Tongue (tissue), 2 donors: ENCODE results near the gene SPATS2L. TPM values are rescaled to one million over a fixed set of nuclear protein-coding genes. Genes with fewer than 3 reads are reported as not detected.

Source experiments
- DNase-seq: peaks from one replicate; pipeline ENCODE4 v3.0.0-alpha.2; 2015
- total RNA-seq: library from RNA; depleted of rRNA; stranded (reverse); fragments of >200 nt; gene quantifications from one replicate; pipeline ENCODE4 v1.2.3, GENCODE V29; 2014

SPATS2L gene
- total RNA-seq, 1 donor from 2014 or later = 220 TPM

- DNase-seq = peak; percentile 47
Measured at GRCh38 chr2:200351815-200352214, 45.3 kb downstream of the SPATS2L start.

- DNase-seq = no peak
Measured at GRCh38 chr2:200352636-200353035, 46.1 kb downstream of the SPATS2L start.

GRCh38 chr2:200353120-200353519, 46.6 kb downstream of the SPATS2L start:
- peak; percentile 54 for DNase-seq

GRCh38 chr2:200353874-200354273, 47.4 kb downstream of the SPATS2L start:
- no peak for DNase-seq

- peak; percentile 78 for DNase-seq
Measured at GRCh38 chr2:200354833-200355751, 48.6 kb downstream of the SPATS2L start.

GRCh38 chr2:200356321-200356720, 49.8 kb downstream of the SPATS2L start:
- peak; percentile 59 for DNase-seq

GRCh38 chr2:200356857-200357384, 50.4 kb downstream of the SPATS2L start:
- DNase-seq = peak; percentile 73

- peak; percentile 42 for DNase-seq
Measured at GRCh38 chr2:200357845-200358244, 51.4 kb downstream of the SPATS2L start.

- DNase-seq = no peak
Measured at GRCh38 chr2:200359552-200359951, 53.1 kb downstream of the SPATS2L start.

- DNase-seq = no peak
Measured at GRCh38 chr2:200360364-200360763, 53.9 kb downstream of the SPATS2L start.

GRCh38 chr2:200362202-200362917, 55.9 kb downstream of the SPATS2L start:
- no peak for DNase-seq

- DNase-seq = no peak
Measured at GRCh38 chr2:200363279-200363678, 56.8 kb downstream of the SPATS2L start.

- no peak for DNase-seq
Measured at GRCh38 chr2:200364142-200364541, 57.6 kb downstream of the SPATS2L start.

- no peak for DNase-seq
Measured at GRCh38 chr2:200364620-200365019, 58.1 kb downstream of the SPATS2L start.

GRCh38 chr2:200365209-200365608, 58.7 kb downstream of the SPATS2L start:
- DNase-seq = peak; percentile 76

- DNase-seq = no peak
Measured at GRCh38 chr2:200367155-200367554, 60.7 kb downstream of the SPATS2L start.

- DNase-seq = no peak
Measured at GRCh38 chr2:200369886-200370285, 63.4 kb downstream of the SPATS2L start.

GRCh38 chr2:200373231-200373630, 66.7 kb downstream of the SPATS2L start:
- DNase-seq = no peak

GRCh38 chr2:200373973-200374416, 67.5 kb downstream of the SPATS2L start:
- DNase-seq = no peak

GRCh38 chr2:200376513-200377354, 70.2 kb downstream of the SPATS2L start:
- no peak for DNase-seq

- no peak for DNase-seq
Measured at GRCh38 chr2:200377355-200378336, 71.2 kb downstream of the SPATS2L start.
